ENCODE measurements around the gene DLGAP4. TPM values are rescaled to one million over a fixed set of nuclear protein-coding genes. Genes with fewer than 3 reads are reported as not detected.

Gene DLGAP4
- total RNA-seq, 2 donors from 2014 or later: 43.3 to 70.7 TPM

DNA sequence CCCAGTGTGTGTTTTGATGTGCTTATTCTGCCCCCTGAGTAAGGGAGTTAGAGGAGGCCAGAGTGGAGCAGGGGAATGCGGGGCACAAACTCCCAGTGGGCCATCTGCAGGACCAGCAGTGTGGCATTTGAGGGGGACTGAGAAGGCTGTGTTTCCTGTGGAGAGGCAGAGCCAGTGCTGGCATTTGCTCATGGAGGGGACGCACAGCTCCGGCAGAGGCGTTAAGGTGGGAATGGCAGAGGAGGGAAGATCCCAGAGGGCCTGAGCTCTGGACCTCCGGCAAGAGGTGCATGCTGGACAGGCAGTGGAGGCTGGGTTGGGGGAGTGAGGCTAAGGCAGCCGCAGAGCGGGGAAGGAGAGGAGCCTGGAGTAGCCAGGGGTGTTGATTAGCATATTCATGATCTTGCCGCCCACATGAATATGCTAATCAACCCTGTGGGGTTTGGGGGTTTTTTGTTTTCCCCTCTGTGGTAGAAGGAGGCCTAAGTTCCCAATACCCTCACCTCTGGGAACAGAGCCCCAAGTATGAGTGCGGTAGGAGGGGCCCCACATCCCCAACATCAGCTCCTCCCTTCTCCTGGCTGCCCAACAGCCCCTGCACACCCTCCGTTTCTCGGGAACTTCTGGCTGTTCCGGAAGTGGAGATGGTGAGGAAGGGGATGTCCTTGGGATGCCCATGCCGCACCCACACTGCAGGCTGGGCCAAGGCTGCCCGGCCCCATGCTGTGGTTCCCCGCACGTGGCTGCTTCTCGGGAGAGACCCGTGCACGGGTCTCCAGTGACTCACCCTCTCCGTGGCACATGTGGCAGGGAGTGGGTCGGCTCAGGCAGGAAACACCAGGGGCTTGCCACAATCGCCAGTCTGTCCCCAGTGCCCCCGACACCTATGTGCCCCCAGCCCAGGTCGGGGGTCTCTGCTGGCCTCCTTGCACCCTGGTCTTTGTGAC, 33.8 kb downstream of the DLGAP4 start:
- DNase-seq (ENCODE audit: low spot score) (no peak), ATAC-seq (no peak)
- Mint-ChIP-seq H3K36me3 (no peaks in the 10 kb centered on the region), H3K27ac (no peak overlapping the region), H3K4me1 (ENCODE audit: low read depth in 2 of 2) (no peaks in the 10 kb centered on the region), H3K27me3 (peaks cover 13 to 18% of the 10 kb centered on the region in 2 donors), H3K4me3 (no peak overlapping the region), H3K9me3 (no peaks in the 10 kb centered on the region)

GRCh38 chr20:36340593-36340990, 34.5 kb downstream of the DLGAP4 start:
- H3K36me3 Mint-ChIP-seq: no peaks in the 10 kb centered on the region
- no peak for ATAC-seq

DNA sequence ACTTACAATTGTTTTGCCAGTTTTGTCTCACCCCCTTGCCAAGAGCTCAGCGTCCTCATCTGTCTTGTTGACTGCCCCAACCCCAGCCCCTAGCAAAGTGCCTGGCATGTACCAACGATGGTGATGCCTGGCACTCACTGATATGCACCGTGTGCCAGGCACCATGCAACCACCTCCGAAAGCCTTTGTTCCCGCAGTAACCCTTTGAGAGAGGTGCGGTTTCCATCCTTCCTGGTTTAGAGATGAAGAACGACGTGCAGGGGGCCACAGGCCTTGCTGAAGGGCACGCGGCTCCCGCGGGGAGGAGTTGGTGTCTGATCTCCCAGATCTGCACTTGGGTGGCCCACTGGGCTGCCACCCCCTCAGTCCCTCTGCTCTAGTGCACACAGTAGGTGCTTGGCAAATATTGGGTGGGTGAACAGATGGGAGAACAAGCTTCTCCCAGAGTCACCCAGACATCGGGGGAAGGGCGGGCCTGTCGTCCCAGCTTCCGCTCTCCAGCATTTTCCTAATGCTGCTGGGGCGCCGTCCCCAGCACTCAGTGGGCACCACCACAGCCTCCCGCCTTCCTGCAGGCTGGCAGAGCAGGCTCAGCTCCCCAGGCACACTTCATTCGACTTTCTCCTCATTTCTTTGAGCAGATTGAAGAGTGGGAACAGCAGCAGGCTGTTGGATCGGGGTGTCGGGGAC, 35.3 kb downstream of the DLGAP4 start:
- Mint-ChIP-seq H3K9me3 (no peaks in the 10 kb centered on the region), H3K4me3 (no peak overlapping the region), H3K27ac (no peak overlapping the region), H3K4me1 (ENCODE audit: low read depth in 2 of 2) (no peaks in the 10 kb centered on the region), H3K36me3 (no peaks in the 10 kb centered on the region), H3K27me3 (peaks cover 6 to 7% of the 10 kb centered on the region in 2 donors)
- no peak for DNase-seq (ENCODE audit: low spot score)
- no peak for ATAC-seq

More at GRCh38 chr20:36340593-36340990, 34.5 kb downstream of the DLGAP4 start:
- peaks cover 13 to 14% of the 10 kb centered on the region in 2 donors for H3K27me3 Mint-ChIP-seq
- no peaks in the 10 kb centered on the region for H3K4me1 Mint-ChIP-seq (ENCODE audit: low read depth in 2 of 2)
- no peak for DNase-seq (ENCODE audit: low spot score)
- H3K27ac Mint-ChIP-seq: no peak overlapping the region
- no peak overlapping the region for H3K4me3 Mint-ChIP-seq
- H3K9me3 Mint-ChIP-seq: no peaks in the 10 kb centered on the region

DNA sequence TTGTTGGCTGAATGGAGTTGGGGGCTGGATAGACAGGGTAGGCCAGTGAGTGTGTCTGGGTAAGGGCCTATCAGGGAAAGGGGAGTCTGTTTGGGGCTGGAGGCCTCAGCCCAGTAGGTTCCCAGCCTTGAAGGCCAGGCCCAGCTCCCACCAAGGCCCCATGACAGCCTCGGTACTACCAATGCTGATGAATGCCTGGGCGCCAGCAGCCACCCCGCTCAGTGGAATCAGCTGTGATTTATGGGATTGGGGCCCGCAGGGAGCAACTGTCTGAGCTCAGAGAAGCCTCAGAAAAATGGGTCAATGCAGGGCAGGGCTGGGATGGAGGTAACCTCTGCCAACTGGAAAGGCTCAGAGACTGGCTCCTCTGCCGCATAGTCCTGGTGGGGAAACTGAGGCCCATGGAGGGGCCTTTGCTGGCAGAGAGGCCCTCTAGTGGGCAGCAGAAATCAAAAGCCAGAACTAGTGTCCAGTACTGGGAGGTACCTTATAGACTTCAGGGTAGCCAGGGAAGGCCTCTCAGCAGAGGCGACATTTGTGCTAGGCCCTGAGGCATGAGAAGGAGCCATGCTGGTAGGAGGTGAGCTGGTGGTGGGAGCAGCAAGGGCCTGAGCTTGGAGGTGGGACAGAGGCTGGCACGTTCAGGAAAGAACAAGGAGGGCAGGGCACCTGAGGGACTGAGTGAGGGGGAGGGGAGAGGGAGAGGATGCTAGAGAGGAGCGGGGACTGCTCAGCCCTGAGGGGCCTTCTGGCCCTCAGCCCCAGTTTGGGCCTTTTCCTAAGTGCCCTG, 36.4 kb downstream of the DLGAP4 start:
- DNase-seq (ENCODE audit: low spot score) (no peak), ATAC-seq (no peak)
- Mint-ChIP-seq H3K27ac (no peak overlapping the region), H3K4me1 (ENCODE audit: low read depth in 2 of 2) (no peaks in the 10 kb centered on the region), H3K4me3 (no peak overlapping the region), H3K9me3 (no peaks in the 10 kb centered on the region), H3K36me3 (no peaks in the 10 kb centered on the region), H3K27me3 (peaks cover 5 to 6% of the 10 kb centered on the region in 2 donors)

DNA sequence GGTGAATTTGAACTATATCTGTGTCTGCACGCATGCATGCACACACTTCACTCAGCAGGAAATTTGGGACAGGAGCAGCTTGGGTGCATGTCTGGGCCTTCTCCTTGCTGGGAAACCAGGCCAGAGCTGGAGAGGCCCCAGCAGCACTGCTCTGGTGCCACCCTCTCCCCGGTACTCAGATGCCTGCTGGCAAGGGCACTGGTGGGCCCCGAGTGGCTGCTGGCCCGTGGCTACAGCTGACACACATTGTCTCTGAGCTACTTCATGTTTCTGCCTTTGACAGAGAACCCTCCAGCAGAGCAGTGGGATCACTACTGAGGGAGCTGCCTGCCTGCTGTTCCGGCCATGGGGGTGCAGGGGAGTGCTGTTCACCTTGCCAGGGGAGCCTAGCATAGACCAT, 37.5 kb downstream of the DLGAP4 start:
- no peaks in the 10 kb centered on the region for H3K4me1 Mint-ChIP-seq (ENCODE audit: low read depth in 2 of 2)
- ATAC-seq (no peak), DNase-seq (ENCODE audit: low spot score) (no peak)
- H3K27me3 Mint-ChIP-seq: peaks cover 3 to 8% of the 10 kb centered on the region in 2 donors
- no peak overlapping the region for H3K4me3 Mint-ChIP-seq
- no peaks in the 10 kb centered on the region for H3K9me3 Mint-ChIP-seq
- H3K27ac Mint-ChIP-seq: no peak overlapping the region
- no peaks in the 10 kb centered on the region for H3K36me3 Mint-ChIP-seq

GRCh38 chr20:36344517-36345132, 38.5 kb downstream of the DLGAP4 start:
- ATAC-seq: no peak
- Mint-ChIP-seq H3K27me3 (peaks cover 0 to 5% of the 10 kb centered on the region in 2 donors), H3K36me3 (no peaks in the 10 kb centered on the region), H3K9me3 (no peaks in the 10 kb centered on the region), H3K27ac (no peak overlapping the region), H3K4me3 (no peak overlapping the region), H3K4me1 (ENCODE audit: low read depth in 2 of 2) (no peaks in the 10 kb centered on the region)
- DNase-seq (ENCODE audit: low spot score): no peak

- Mint-ChIP-seq H3K9me3 (no peaks in the 10 kb centered on the region), H3K4me3 (no peak overlapping the region), H3K36me3 (no peaks in the 10 kb centered on the region), H3K4me1 (ENCODE audit: low read depth in 2 of 2) (no peaks in the 10 kb centered on the region), H3K27ac (no peak overlapping the region), H3K27me3 (peaks cover 0 to 3% of the 10 kb centered on the region in 2 donors)
- DNase-seq (ENCODE audit: low spot score) (no peak), ATAC-seq (no peak)
Measured at GRCh38 chr20:36346256-36346655, 40.1 kb downstream of the DLGAP4 start.

GRCh38 chr20:36349384-36350170, 43.4 kb downstream of the DLGAP4 start:
- H3K4me3 Mint-ChIP-seq: no peak overlapping the region
- peaks cover 0 to 6% of the 10 kb centered on the region in 2 donors for H3K27me3 Mint-ChIP-seq
- no peaks in the 10 kb centered on the region for H3K36me3 Mint-ChIP-seq
- no peak for DNase-seq (ENCODE audit: low spot score)
- ATAC-seq: no peak
- H3K27ac Mint-ChIP-seq: no peak overlapping the region
- H3K4me1 Mint-ChIP-seq (ENCODE audit: low read depth in 2 of 2): no peaks in the 10 kb centered on the region
- no peaks in the 10 kb centered on the region for H3K9me3 Mint-ChIP-seq

DNA sequence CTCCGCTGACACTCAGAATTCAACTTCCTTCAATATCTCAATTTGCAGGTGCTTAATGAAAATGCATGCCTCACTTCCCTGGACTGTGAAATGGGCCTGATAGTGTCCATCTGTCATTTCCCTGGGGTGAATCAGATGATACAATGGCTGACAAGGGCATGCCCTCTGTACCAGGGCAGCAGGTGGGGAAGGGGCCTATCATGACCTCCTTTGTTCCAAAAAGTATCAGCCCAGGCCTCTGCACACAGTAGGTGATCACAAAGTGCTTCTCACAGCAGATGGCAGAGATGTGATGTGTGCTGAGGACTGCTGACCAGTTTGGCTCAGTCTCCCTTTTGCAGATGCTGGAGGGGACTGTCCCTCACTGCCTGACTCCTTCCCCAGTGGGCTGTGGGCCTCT, 44.3 kb downstream of the DLGAP4 start:
- DNase-seq (ENCODE audit: low spot score) (no peak), ATAC-seq (no peak)
- Mint-ChIP-seq H3K36me3 (no peaks in the 10 kb centered on the region), H3K9me3 (no peaks in the 10 kb centered on the region), H3K27me3 (peaks cover 0 to 6% of the 10 kb centered on the region in 2 donors), H3K4me1 (ENCODE audit: low read depth in 2 of 2) (no peaks in the 10 kb centered on the region), H3K27ac (no peak overlapping the region), H3K4me3 (no peak overlapping the region)

DNA sequence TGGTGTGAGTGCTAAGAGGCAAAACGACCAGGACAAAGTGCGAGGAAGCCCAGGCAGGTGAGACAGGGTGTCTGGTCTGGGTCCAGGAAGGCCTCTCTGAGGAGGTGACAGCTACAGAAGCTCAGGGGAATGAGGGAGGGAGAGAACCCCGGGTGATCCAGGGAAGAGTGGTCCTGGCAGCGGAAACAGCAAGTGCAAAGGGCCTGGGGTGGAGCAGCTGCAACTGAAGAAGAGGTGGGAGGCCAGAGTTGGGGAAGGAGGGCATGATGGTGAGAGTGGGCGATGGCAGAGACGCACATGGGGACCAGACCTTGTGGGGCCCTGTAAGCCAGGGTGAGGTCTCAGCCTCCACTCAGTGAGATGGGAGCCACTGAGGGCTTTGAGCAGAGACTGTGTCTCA, 45.8 kb downstream of the DLGAP4 start:
- ATAC-seq: no peak
- H3K27me3 Mint-ChIP-seq: peaks cover under 1 to 6% of the 10 kb centered on the region in 2 donors
- H3K4me1 Mint-ChIP-seq (ENCODE audit: low read depth in 2 of 2): no peaks in the 10 kb centered on the region
- no peak overlapping the region for H3K27ac Mint-ChIP-seq
- no peaks in the 10 kb centered on the region for H3K9me3 Mint-ChIP-seq
- no peaks in the 10 kb centered on the region for H3K36me3 Mint-ChIP-seq
- DNase-seq (ENCODE audit: low spot score): no peak
- H3K4me3 Mint-ChIP-seq: no peak overlapping the region

DNA sequence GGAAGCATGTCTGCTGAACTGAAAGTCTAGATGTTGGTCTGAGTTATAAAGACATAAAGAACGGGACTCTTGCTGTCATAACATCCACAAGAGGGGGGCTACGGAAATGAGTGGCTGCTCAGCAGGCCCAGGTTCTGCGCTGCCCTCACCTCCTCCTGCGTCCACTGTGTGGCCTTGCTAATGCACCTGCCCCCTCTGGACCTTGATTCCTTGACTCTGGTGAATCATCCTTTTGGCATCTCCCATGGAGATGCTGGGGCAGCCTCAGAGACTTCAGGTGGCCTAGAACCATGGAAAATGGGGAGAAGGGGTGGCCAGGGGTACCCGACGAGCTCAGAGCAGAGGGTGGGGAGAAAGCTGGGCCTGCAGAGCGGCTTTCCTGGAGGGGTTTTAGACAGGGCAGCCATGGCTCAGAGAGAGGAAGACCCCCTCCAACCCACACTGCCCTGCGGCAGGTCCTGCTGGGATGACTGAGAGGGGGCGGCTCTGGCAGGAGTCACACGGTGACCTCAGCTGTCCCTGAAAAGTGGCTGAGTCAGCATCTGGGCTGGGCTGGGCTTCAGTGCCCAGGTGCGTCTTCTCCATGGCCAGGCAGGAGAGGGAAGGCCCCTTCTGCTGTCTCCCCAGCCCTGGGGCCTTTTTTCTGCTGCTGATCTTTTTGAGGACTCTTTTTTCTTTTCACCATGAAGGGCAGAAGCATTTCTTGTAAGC, 46.9 kb downstream of the DLGAP4 start:
- Mint-ChIP-seq H3K36me3 (no peaks in the 10 kb centered on the region), H3K4me3 (no peak overlapping the region), H3K27me3 (peaks cover 6 to 8% of the 10 kb centered on the region in 2 donors), H3K27ac (no peak overlapping the region), H3K9me3 (no peaks in the 10 kb centered on the region), H3K4me1 (ENCODE audit: low read depth in 2 of 2) (no peaks in the 10 kb centered on the region)
- peak in 1 of 2 donors; percentile 36 for ATAC-seq
- DNase-seq (ENCODE audit: low spot score): no peak

GRCh38 chr20:36353740-36354139, 47.6 kb downstream of the DLGAP4 start:
- ATAC-seq (peak in 1 of 2 donors; percentile 21), DNase-seq (ENCODE audit: low spot score) (no peak)
- H3K4me3 Mint-ChIP-seq: no peak overlapping the region
- no peaks in the 10 kb centered on the region for H3K9me3 Mint-ChIP-seq
- peaks cover 4 to 8% of the 10 kb centered on the region in 2 donors for H3K27me3 Mint-ChIP-seq
- no peaks in the 10 kb centered on the region for H3K36me3 Mint-ChIP-seq
- H3K4me1 Mint-ChIP-seq (ENCODE audit: low read depth in 2 of 2): no peaks in the 10 kb centered on the region
- no peak overlapping the region for H3K27ac Mint-ChIP-seq

Measured in natural killer cell treated with Interleukin-12 subunit alpha and Interleukin-12 subunit beta and Interleukin-15 and Interleukin-18, amount 100 ng/mL, for 72 hours (primary cell).